HG03439 (cell line): ENCODE data around the gene IL4I1.

Source experiments
- ATAC-seq: cut with Tn5 transposase; IDR thresholded peaks from one replicate; pipeline ENCODE4 v1.9.1; 2021; ENCODE audit warnings: mild to moderate bottlenecking, moderate library complexity; ENCODE audit not compliant: unreplicated experiment

The IL4I1 gene

GRCh38 chr19:49866933-49867782 is 29.5 kb downstream of the IL4I1 start, which contains the start of gene PNKP:
Gene PNKP (minus strand): TSS chr19:49867576. CDS start chr19:49867204, 372 bp downstream.
- peak; percentile 41 for ATAC-seq

- ATAC-seq = no peak
Observed at GRCh38 chr19:49864890-49865289, 31.8 kb downstream of the IL4I1 start.

- ATAC-seq = no peak
Observed at GRCh38 chr19:49863935-49864320, 32.8 kb downstream of the IL4I1 start.

- no peak for ATAC-seq
Observed at GRCh38 chr19:49863254-49863934, 33.3 kb downstream of the IL4I1 start.

GRCh38 chr19:49862391-49863253 is 34.1 kb downstream of the IL4I1 start:
- ATAC-seq = no peak

GRCh38 chr19:49861541-49862378 is 34.9 kb downstream of the IL4I1 start:
- no peak for ATAC-seq

- no peak for ATAC-seq
Observed at GRCh38 chr19:49861107-49861506, 35.6 kb downstream of the IL4I1 start.

- ATAC-seq = no peak
Observed at GRCh38 chr19:49860336-49861102, 36.2 kb downstream of the IL4I1 start.

GRCh38 chr19:49859682-49860335 is 36.9 kb downstream of the IL4I1 start:
- ATAC-seq = no peak

GRCh38 chr19:49858088-49858985 is 38.4 kb downstream of the IL4I1 start:
- ATAC-seq = no peak

- no peak for ATAC-seq
Observed at GRCh38 chr19:49857838-49858087, 38.9 kb downstream of the IL4I1 start.

- no peak for ATAC-seq
Observed at GRCh38 chr19:49857061-49857837, 39.4 kb downstream of the IL4I1 start.

GRCh38 chr19:49856574-49857021 is 40.1 kb downstream of the IL4I1 start:
- ATAC-seq = no peak

- no peak for ATAC-seq
Observed at GRCh38 chr19:49855676-49856573, 40.8 kb downstream of the IL4I1 start.

- no peak for ATAC-seq
Observed at GRCh38 chr19:49855277-49855675, 41.4 kb downstream of the IL4I1 start.
